Mesothelial cell of epicardium (in vitro differentiated cells): Measurements from ENCODE around the gene P3H2. TPM values are rescaled to one million over a fixed set of nuclear protein-coding genes. Genes with fewer than 3 reads are reported as not detected.

Source experiments
- DNase-seq, 2 experiments: peaks; one replicate each; pipeline ENCODE4 v3.0.0; 2021; ENCODE audit warnings: low spot score in 2 of 2; ENCODE audit not compliant: unreplicated experiment in 2 of 2
- H3K27ac Mint-ChIP-seq: 2 replicates; pipeline ENCODE4 v1.8.0; 2021; ENCODE audit warnings: mixed read lengths
- H3K27me3 Mint-ChIP-seq: 2 replicates; pipeline ENCODE4 v1.8.0; 2021; ENCODE audit warnings: low read depth, mixed read lengths
- H3K36me3 Mint-ChIP-seq: 2 replicates; pipeline ENCODE4 v1.8.0; 2021; ENCODE audit warnings: mixed read lengths
- H3K4me1 Mint-ChIP-seq: 2 replicates; pipeline ENCODE4 v1.8.0; 2021; ENCODE audit warnings: mixed read lengths
- H3K4me3 Mint-ChIP-seq: 2 replicates; pipeline ENCODE4 v1.8.0; 2021; ENCODE audit warnings: mild to moderate bottlenecking, moderate library complexity, mixed read lengths
- H3K9me3 Mint-ChIP-seq: 2 replicates; pipeline ENCODE4 v1.8.0; 2021; ENCODE audit warnings: mixed read lengths
- CTCF ChIP-seq: fragments of 200-600 bp; sonication (generic); IDR thresholded peaks from one replicate; pipeline ENCODE4 v1.5.0; 2021; ENCODE audit warnings: antibody characterized with exemption; ENCODE audit not compliant: unreplicated experiment
- total RNA-seq: library from RNA; stranded (reverse); gene quantifications from 3 replicates; pipeline ENCODE4 v1.2.1, GENCODE V29; 2021

The P3H2 gene
- total RNA-seq, 1 donor from 2014 or later, result 14.8 TPM

GRCh38 chr3:190019844-190020243 is 100.9 kb downstream of the P3H2 start:
- Mint-ChIP-seq H3K9me3 (no peaks in the 10 kb centered on the region), H3K36me3 (no peaks in the 10 kb centered on the region), H3K27me3 (no peaks in the 10 kb centered on the region), H3K27ac (no peak overlapping the region), H3K4me3 (no peak overlapping the region), H3K4me1 (no peaks in the 10 kb centered on the region)
- no peak for DNase-seq
- TF ChIP-seq CTCF, result no peak

- peaks cover 8% of the 10 kb centered on the region for H3K4me1 Mint-ChIP-seq
- no peak overlapping the region for H3K27ac Mint-ChIP-seq
Measured at GRCh38 chr3:190019006-190019405, 101.7 kb downstream of the P3H2 start.

GRCh38 chr3:190018460-190018859 is 102.2 kb downstream of the P3H2 start:
- no peak overlapping the region for H3K4me3 Mint-ChIP-seq
- H3K4me1 Mint-ChIP-seq, result peaks cover 13% of the 10 kb centered on the region
- DNase-seq, result no peak
- H3K27ac Mint-ChIP-seq, result no peak overlapping the region
- H3K27me3 Mint-ChIP-seq, result no peaks in the 10 kb centered on the region
- TF ChIP-seq CTCF, result no peak
- H3K9me3 Mint-ChIP-seq, result no peaks in the 10 kb centered on the region
- no peaks in the 10 kb centered on the region for H3K36me3 Mint-ChIP-seq

More at GRCh38 chr3:190019006-190019405, 101.7 kb downstream of the P3H2 start:
- no peak for TF ChIP-seq CTCF
- no peak overlapping the region for H3K4me3 Mint-ChIP-seq
- H3K9me3 Mint-ChIP-seq, result no peaks in the 10 kb centered on the region
- no peak for DNase-seq
- H3K27me3 Mint-ChIP-seq, result no peaks in the 10 kb centered on the region
- H3K36me3 Mint-ChIP-seq, result no peaks in the 10 kb centered on the region

- H3K9me3 Mint-ChIP-seq, result no peaks in the 10 kb centered on the region
- H3K4me1 Mint-ChIP-seq, result peaks cover 21% of the 10 kb centered on the region
- no peaks in the 10 kb centered on the region for H3K36me3 Mint-ChIP-seq
- TF ChIP-seq CTCF, result no peak
- H3K4me3 Mint-ChIP-seq, result no peak overlapping the region
- no peak overlapping the region for H3K27ac Mint-ChIP-seq
- H3K27me3 Mint-ChIP-seq, result no peaks in the 10 kb centered on the region
- no peak for DNase-seq
Measured at GRCh38 chr3:190017521-190018288, 103.0 kb downstream of the P3H2 start.

- H3K27ac Mint-ChIP-seq, result no peak overlapping the region
- TF ChIP-seq CTCF, result no peak
- H3K4me3 Mint-ChIP-seq, result no peak overlapping the region
- DNase-seq, result no peak
- peaks cover 27% of the 10 kb centered on the region for H3K4me1 Mint-ChIP-seq
- no peaks in the 10 kb centered on the region for H3K36me3 Mint-ChIP-seq
- H3K27me3 Mint-ChIP-seq, result no peaks in the 10 kb centered on the region
- no peaks in the 10 kb centered on the region for H3K9me3 Mint-ChIP-seq
Measured at GRCh38 chr3:190016966-190017365, 103.7 kb downstream of the P3H2 start.
